Skin epidermis (tissue), 12 donors: ENCODE data around the gene IFT88.
A peak's percentile ranks its signal among the peaks of the same experiment; 100 is the strongest.

Experiments
- H3K27ac ChIP-seq, 21 experiments: fragments of 200-600 bp; sonication (generic) in 11 of 21; one replicate each; pipeline ENCODE4 v1.5.0; 2020; ENCODE audit warnings: mild to moderate bottlenecking in 3 of 21, inconsistent platforms in 2 of 21, moderate library complexity in 2 of 21
- H3K4me3 ChIP-seq, 7 experiments: fragments of 200-600 bp; sonication (generic) in 2 of 7; one replicate each; pipeline ENCODE4 v1.5.0; 2020; ENCODE audit warnings: inconsistent platforms in 2 of 7, mild to moderate bottlenecking in 2 of 7, moderate library complexity in 1 of 7

Gene IFT88

GRCh38 chr13:20566898-20567874 lies at the start of gene IFT88:
TSS of gene IFT88 (plus strand) at chr13:20567157. CDS start at chr13:20574386, 7,229 bp downstream.
- H3K4me3 ChIP-seq: peak within 1 kb of the TSS; percentile 56 to 77 (median 67)
- peak within 1 kb of the TSS; percentile 69 to 97 (median 92) for H3K27ac ChIP-seq

- H3K27ac ChIP-seq: peak overlapping the region in 3 of 21 experiments; percentile 7 to 31 (median 18)
- no peak overlapping the region for H3K4me3 ChIP-seq
Measured at GRCh38 chr13:20518660-20519100, 48.3 kb upstream of the IFT88 start.

- Histone ChIP-seq H3K27ac (no peak overlapping the region), H3K4me3 (no peak overlapping the region)
Measured at GRCh38 chr13:20519875-20520274, 47.1 kb upstream of the IFT88 start.

GRCh38 chr13:20521364-20522115 lies 45.4 kb upstream of the IFT88 start:
- Histone ChIP-seq H3K4me3 (peak overlapping the region in 1 of 7 experiments; percentile 1), H3K27ac (no peak overlapping the region)

- Histone ChIP-seq H3K4me3 (peak overlapping the region; percentile 62 to 92 (median 77)), H3K27ac (peak overlapping the region; percentile 60 to 95 (median 80))
Measured at GRCh38 chr13:20525144-20525600, 41.8 kb upstream of the IFT88 start.

GRCh38 chr13:20525601-20526544 lies 41.1 kb upstream of the IFT88 start, which contains the start of gene CRYL1:
TSS of gene CRYL1 (minus strand) at chr13:20525857. CDS start at chr13:20525794, 63 bp downstream.
- Histone ChIP-seq H3K27ac (peak within 1 kb of the TSS; percentile 60 to 95 (median 80)), H3K4me3 (peak within 1 kb of the TSS; percentile 62 to 92 (median 77))

GRCh38 chr13:20526664-20527063 lies 40.3 kb upstream of the IFT88 start:
- peak overlapping the region in 6 of 7 experiments; percentile 62 to 92 (median 76) for H3K4me3 ChIP-seq
- H3K27ac ChIP-seq: peak overlapping the region in 14 of 21 experiments; percentile 73 to 95 (median 81)

GRCh38 chr13:20528452-20528851 lies 38.5 kb upstream of the IFT88 start:
- Histone ChIP-seq H3K27ac (no peak overlapping the region), H3K4me3 (no peak overlapping the region)

- Histone ChIP-seq H3K4me3 (no peak overlapping the region), H3K27ac (no peak overlapping the region)
Measured at GRCh38 chr13:20534038-20534608, 32.8 kb upstream of the IFT88 start.

GRCh38 chr13:20536992-20537391 lies 30.0 kb upstream of the IFT88 start:
- Histone ChIP-seq H3K27ac (no peak overlapping the region), H3K4me3 (no peak overlapping the region)

GRCh38 chr13:20544201-20544923 lies 22.6 kb upstream of the IFT88 start:
- H3K27ac ChIP-seq: peak overlapping the region in 1 of 21 experiments; percentile 48
- no peak overlapping the region for H3K4me3 ChIP-seq

GRCh38 chr13:20546556-20546955 lies 20.4 kb upstream of the IFT88 start:
- Histone ChIP-seq H3K27ac (no peak overlapping the region), H3K4me3 (no peak overlapping the region)

- no peak overlapping the region for H3K27ac ChIP-seq
- no peak overlapping the region for H3K4me3 ChIP-seq
Measured at GRCh38 chr13:20547479-20547908, 19.5 kb upstream of the IFT88 start.

- no peak overlapping the region for H3K4me3 ChIP-seq
- peak overlapping the region in 1 of 21 experiments; percentile 13 for H3K27ac ChIP-seq
Measured at GRCh38 chr13:20550799-20551198, 16.2 kb upstream of the IFT88 start.

GRCh38 chr13:20553311-20553710 lies 13.6 kb upstream of the IFT88 start:
- H3K27ac ChIP-seq: peak overlapping the region in 1 of 21 experiments; percentile 12
- H3K4me3 ChIP-seq: no peak overlapping the region

GRCh38 chr13:20558982-20559381 lies 8.0 kb upstream of the IFT88 start:
- Histone ChIP-seq H3K27ac (no peak overlapping the region), H3K4me3 (no peak overlapping the region)

- H3K4me3 ChIP-seq: no peak overlapping the region
- H3K27ac ChIP-seq: no peak overlapping the region
Measured at GRCh38 chr13:20559659-20560356, 7.1 kb upstream of the IFT88 start.
